Common myeloid progenitor, CD34-positive (primary cell): Measurements from ENCODE around the gene SAYSD1.

ENCODE experiments used
- CTCF ChIA-PET: fragments of 350-600 bp; sonication (Branson Sonifier 250); formaldehyde crosslinking; loops from one replicate; lab custom pipeline; 2021; ENCODE audit warnings: antibody characterized with exemption; lab: Charles Lee
- POLR2A ChIA-PET: fragments of 350-600 bp; sonication (Branson Sonifier 250); formaldehyde crosslinking; loops from one replicate; lab custom pipeline; 2021; ENCODE audit warnings: antibody characterized with exemption; lab: Charles Lee
- DNase-seq, 3 donors: peaks; one replicate each; pipeline versions ENCODE4 v3.0.0 to v3.0.0-alpha.2; 2013
- H3K27ac ChIP-seq, 2 experiments: 1 replicate in 1 of 2; 2 replicates in 1 of 2; pipeline ENCODE4 v1.7.0; 2013; ENCODE audit warnings: inconsistent platforms in 2 of 2, low read length in 2 of 2, mild to moderate bottlenecking in 2 of 2, low read depth in 1 of 2, moderate library complexity in 1 of 2; ENCODE audit not compliant: severe bottlenecking in 2 of 2, insufficient read depth in 1 of 2, poor library complexity in 1 of 2
- H3K27me3 ChIP-seq, 5 experiments: replicated peaks in 2 of 5; 1 replicate in 3 of 5; 2 replicates in 2 of 5; pipeline versions ENCODE4 v1.6.1 to v1.7.0; 2013; ENCODE audit warnings: low read length in 4 of 5, mild to moderate bottlenecking in 2 of 5, moderate library complexity in 2 of 5, inconsistent platforms in 1 of 5; ENCODE audit not compliant: insufficient read depth in 5 of 5, control insufficient read depth in 4 of 5
- H3K36me3 ChIP-seq, 4 experiments: 1 replicate in 2 of 4; 2 replicates in 2 of 4; pipeline versions ENCODE4 v1.6.1 to v1.7.0; 2013; ENCODE audit warnings: low read length in 3 of 4, control low read depth in 1 of 4, mild to moderate bottlenecking in 1 of 4; ENCODE audit not compliant: control insufficient read depth in 4 of 4, insufficient read depth in 4 of 4
- H3K4me1 ChIP-seq, 4 experiments: 1 replicate in 3 of 4; 2 replicates in 1 of 4; pipeline versions ENCODE4 v1.6.1 to v1.7.1; 2013; ENCODE audit warnings: low read length in 3 of 4, mild to moderate bottlenecking in 3 of 4, control low read depth in 1 of 4, inconsistent platforms in 1 of 4, moderate library complexity in 1 of 4; ENCODE audit not compliant: control insufficient read depth in 4 of 4, insufficient read depth in 4 of 4; ENCODE audit errors: control extremely low read depth in 1 of 4
- H3K4me3 ChIP-seq, 7 experiments: 1 replicate in 4 of 7; 2 replicates in 3 of 7; pipeline versions ENCODE4 v1.5.1 to v1.7.0; 2013; ENCODE audit warnings: mild to moderate bottlenecking in 7 of 7, low read length in 6 of 7, moderate library complexity in 6 of 7, inconsistent platforms in 2 of 7, low read depth in 2 of 7, control low read depth in 1 of 7; ENCODE audit not compliant: insufficient read depth in 4 of 7, control insufficient read depth in 1 of 7; ENCODE audit errors: extremely low read depth in 1 of 7
- H3K9me3 ChIP-seq, 5 experiments: 1 replicate in 4 of 5; 2 replicates in 1 of 5; pipeline versions ENCODE4 v1.6.1 to v1.7.1; 2013; ENCODE audit warnings: low read length in 4 of 5, mild to moderate bottlenecking in 2 of 5, inconsistent platforms in 1 of 5, low read depth in 1 of 5, moderate library complexity in 1 of 5; ENCODE audit not compliant: control insufficient read depth in 4 of 5, insufficient read depth in 2 of 5; ENCODE audit errors: control extremely low read depth in 1 of 5
- WGBS: methylation state at CpG from one replicate; pipeline ENCODE4 v1.1.5; 2013; ENCODE audit not compliant: insufficient coverage; 5-methylcytosine and 5-hydroxymethylcytosine counted together

Gene SAYSD1

DNA sequence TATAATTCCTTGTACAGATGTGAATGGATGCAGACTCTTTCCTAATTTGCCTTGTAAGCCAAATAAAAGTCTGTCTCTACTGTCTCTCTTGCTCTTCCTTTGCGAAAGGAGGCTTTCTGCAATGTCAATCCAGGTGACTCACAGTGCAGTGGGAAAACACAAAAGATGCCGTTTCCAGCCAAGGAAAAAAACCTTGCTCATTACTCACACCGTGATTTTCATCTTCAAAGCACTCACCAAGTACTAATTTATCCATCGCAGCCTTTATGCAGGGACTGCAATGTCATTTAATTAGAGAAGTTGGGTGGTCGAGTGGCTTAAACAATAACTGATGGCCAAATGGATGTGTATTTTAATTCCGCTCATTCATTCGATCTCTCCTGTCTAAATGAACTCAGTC is 23.8 kb downstream of the SAYSD1 start:
- 80% methylated on average over 1 of the region's 7 CpGs for WGBS
- Histone ChIP-seq H3K27ac (no peak overlapping the region), H3K27me3 (peaks cover 5 to 86% (median 42%) of the 10 kb centered on the region in 5 experiments), H3K4me1 (peaks cover 4 to 18% (median 11%) of the 10 kb centered on the region in 4 experiments), H3K9me3 (no peaks in the 10 kb centered on the region), H3K4me3 (no peak overlapping the region), H3K36me3 (no peaks in the 10 kb centered on the region)
- no peak for DNase-seq
- ChIA-PET CTCF (interaction anchor here (1.0 to 6.5 kb wide), 11 partner anchors 10 to 219 kb away, joined by 3 to 51 read pairs (median 4); no protein-coding TSS in a partner anchor), POLR2A (no interaction called here)

DNA sequence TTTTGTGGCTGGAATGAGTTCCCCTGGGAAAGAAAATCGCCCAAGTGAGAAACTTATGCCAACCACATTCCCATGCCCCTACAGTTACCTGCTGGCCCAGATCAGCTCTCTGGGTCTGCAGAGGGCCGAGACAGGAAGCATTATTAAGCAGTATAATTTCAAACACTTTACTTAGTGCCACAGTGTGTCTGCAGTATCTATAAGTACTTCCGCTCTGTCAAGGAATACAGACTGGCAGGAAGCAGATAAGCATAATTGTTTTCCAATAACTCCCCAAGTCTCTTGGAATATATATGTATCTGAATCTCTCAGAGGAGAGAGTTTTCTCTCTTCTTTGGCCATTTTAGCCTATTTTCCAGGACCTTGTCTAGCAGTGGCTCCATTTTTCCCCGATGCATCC is 24.9 kb downstream of the SAYSD1 start:
- Histone ChIP-seq H3K36me3 (no peaks in the 10 kb centered on the region), H3K9me3 (no peaks in the 10 kb centered on the region), H3K27me3 (peaks cover 3 to 88% (median 41%) of the 10 kb centered on the region in 5 experiments), H3K4me3 (no peak overlapping the region), H3K4me1 (peaks cover 4 to 18% (median 11%) of the 10 kb centered on the region in 4 experiments), H3K27ac (no peak overlapping the region)
- peak; percentile 51 to 89 (median 79) for DNase-seq
- WGBS = 7% methylated on average over 3 of the region's 4 CpGs
- CTCF ChIA-PET = interaction anchor here (0.5 to 6.5 kb wide), 6 partner anchors 11 to 576 kb away, joined by 3 to 42 read pairs (median 3); no protein-coding TSS in a partner anchor
- POLR2A ChIA-PET = no interaction called here

DNA sequence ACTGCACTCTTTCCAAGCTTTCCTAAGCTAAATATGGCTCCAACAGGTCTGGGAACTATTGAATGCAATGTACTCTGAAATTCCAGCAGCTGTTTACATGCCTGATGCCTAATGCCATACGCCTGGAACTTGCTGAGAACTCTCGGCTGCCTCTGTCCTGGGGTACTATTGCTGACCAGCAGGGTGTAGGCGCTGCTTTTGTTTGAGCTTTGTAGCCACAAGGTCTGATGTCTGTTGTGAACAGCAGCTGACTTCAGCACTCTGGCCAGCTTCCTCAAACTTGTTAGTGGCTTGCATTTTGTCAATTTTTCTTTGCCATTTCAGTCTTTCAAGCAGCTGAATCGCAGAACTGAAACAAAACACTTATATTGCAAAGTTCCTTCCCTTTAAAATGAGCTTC is 26.7 kb downstream of the SAYSD1 start:
- Histone ChIP-seq H3K4me1 (peaks cover 4 to 18% (median 11%) of the 10 kb centered on the region in 4 experiments), H3K9me3 (no peaks in the 10 kb centered on the region), H3K27me3 (peaks cover 0 to 92% (median 38%) of the 10 kb centered on the region in 5 experiments), H3K27ac (no peak overlapping the region), H3K36me3 (no peaks in the 10 kb centered on the region), H3K4me3 (no peak overlapping the region)
- CTCF ChIA-PET = interaction anchor here (0.8 to 6.5 kb wide), 16 partner anchors 10 to 222 kb away, joined by 3 to 42 read pairs (median 4); no protein-coding TSS in a partner anchor
- peak; percentile 72 to 91 (median 89) for DNase-seq
- 5% methylated on average over 4 of the region's 4 CpGs for WGBS
- POLR2A ChIA-PET = no interaction called here

DNA sequence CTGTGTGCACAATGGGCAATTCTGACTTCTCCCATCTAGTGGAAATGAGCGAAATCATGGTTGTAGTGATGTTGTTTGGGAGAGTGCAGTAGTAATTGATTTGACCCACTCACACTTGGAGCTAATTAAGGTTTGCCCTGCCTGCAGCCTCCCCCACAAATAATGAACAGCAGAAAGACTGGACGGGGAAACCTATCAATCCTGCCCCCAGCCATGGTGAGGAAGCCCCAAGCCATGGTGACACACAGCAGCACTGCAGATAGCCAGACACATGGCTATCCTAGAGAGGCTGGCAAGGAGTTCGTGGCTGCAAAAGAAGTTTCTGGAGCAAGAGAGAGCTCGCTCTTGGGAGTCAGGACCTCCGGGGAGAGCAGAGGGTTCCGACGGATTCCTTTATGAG is 27.8 kb downstream of the SAYSD1 start:
- POLR2A ChIA-PET = no interaction called here
- 93% methylated on average over 4 of the region's 7 CpGs for WGBS
- Histone ChIP-seq H3K27me3 (peaks cover 0 to 91% (median 28%) of the 10 kb centered on the region in 5 experiments), H3K36me3 (no peaks in the 10 kb centered on the region), H3K4me1 (peaks cover 4 to 18% (median 11%) of the 10 kb centered on the region in 4 experiments), H3K9me3 (no peaks in the 10 kb centered on the region), H3K27ac (no peak overlapping the region), H3K4me3 (no peak overlapping the region)
- no peak for DNase-seq
- CTCF ChIA-PET = interaction anchor here (1.9 to 6.5 kb wide), 4 partner anchors 14 to 90 kb away, joined by 6 to 42 read pairs (median 12); no protein-coding TSS in a partner anchor

DNA sequence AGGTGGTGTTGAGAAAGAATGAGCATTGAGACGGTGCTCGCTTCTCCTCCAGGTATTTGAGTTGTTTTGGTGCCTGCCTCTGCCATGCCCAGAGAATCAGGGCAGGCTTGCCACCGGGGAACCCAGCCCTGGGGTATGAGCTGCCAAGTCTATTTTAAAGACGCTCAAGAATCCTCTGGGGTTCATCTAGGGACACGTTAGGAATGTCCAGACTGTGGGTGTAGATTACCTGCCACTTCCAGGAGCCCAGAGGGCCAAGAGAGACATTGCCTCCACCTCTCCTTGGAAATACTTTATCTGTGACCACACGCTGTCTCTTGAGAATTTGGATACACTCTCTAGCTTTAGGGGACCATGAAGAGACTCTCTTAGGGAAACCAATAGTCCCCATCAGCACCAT is 28.3 kb downstream of the SAYSD1 start:
- WGBS = 95% methylated on average over 3 of the region's 6 CpGs
- ChIA-PET CTCF (interaction anchor here (2.7 to 2.8 kb wide), 2 partner anchors 79 to 90 kb away, joined by 12 to 13 read pairs; no protein-coding TSS in a partner anchor), POLR2A (no interaction called here)
- Histone ChIP-seq H3K4me3 (no peak overlapping the region), H3K36me3 (no peaks in the 10 kb centered on the region), H3K9me3 (no peaks in the 10 kb centered on the region), H3K27me3 (peaks cover 0 to 91% (median 26%) of the 10 kb centered on the region in 5 experiments), H3K4me1 (peaks cover 4 to 18% (median 11%) of the 10 kb centered on the region in 4 experiments), H3K27ac (no peak overlapping the region)
- DNase-seq = no peak

DNA sequence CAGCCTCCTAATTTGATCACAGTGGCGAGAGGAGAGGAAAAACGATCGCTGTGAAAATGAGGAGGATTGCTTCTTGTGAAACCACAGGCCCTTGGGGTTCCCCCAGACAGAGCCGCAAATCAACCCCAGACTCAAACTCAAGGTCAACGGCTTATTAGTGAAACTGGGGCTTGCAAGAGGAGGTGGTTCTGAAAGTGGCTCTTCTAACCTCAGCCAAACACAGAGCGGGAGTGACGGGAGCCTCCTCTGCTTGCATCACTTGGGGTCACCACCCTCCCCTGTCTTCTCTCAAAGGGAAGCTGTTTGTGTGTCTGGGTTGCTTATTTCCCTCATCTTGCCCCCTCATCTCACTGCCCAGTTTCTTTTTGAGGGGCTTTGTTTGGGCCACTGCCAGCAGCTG is 28.7 kb downstream of the SAYSD1 start:
- Histone ChIP-seq H3K4me1 (peaks cover 4 to 18% (median 11%) of the 10 kb centered on the region in 4 experiments), H3K4me3 (no peak overlapping the region), H3K27me3 (peaks cover 0 to 91% (median 27%) of the 10 kb centered on the region in 5 experiments), H3K9me3 (no peaks in the 10 kb centered on the region), H3K36me3 (no peaks in the 10 kb centered on the region), H3K27ac (no peak overlapping the region)
- WGBS = 90% methylated on average over 2 of the region's 7 CpGs
- POLR2A ChIA-PET = no interaction called here
- DNase-seq = peak in 1 of 3 donors; percentile 6
- CTCF ChIA-PET = interaction anchor here (2.8 kb wide), 1 partner anchor 90 kb away, joined by 12 read pairs; no protein-coding TSS in a partner anchor

DNA sequence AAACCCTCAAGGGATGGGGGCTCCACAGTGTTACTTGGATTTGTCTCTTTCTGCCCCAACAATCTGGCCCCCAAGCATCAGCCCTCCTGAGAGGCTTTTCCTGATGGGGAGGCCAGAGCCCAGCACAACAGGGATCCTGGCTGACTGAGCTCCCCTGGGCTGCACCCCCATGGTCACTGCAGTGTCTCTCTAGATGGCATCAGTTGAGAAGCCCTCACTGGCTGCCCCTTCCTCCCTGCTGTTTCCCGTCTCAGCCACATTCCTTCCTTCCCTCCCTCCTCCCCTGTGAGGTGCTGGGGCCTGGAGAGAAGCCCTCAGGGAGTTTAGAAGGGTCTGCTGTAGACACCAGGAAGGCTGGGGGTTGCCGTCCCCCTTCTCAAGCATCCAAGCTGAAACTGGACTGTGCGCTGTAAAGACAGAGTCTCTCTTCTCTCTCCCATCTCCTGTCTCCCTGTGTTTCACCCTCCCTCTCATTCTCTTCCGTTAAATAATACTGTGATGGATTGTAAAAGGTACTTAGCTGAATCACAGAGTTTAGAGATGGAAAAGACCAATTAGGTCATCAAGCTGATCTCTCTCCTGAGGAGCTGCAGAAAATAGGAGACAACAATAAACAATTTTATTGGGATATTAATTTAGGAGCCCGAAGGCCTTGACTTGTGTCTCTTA is 29.7 kb downstream of the SAYSD1 start:
- no peaks in the 10 kb centered on the region for H3K9me3 ChIP-seq
- DNase-seq = no peak
- H3K4me3 ChIP-seq = no peak overlapping the region
- peaks cover 4 to 11% (median 7%) of the 10 kb centered on the region in 4 experiments for H3K4me1 ChIP-seq
- peaks cover 0 to 88% (median 25%) of the 10 kb centered on the region in 5 experiments for H3K27me3 ChIP-seq
- CTCF ChIA-PET = interaction anchor here (1.1 to 1.4 kb wide), 2 partner anchors 84 to 218 kb away, joined by 3 read pairs; no protein-coding TSS in a partner anchor
- H3K27ac ChIP-seq = no peak overlapping the region
- POLR2A ChIA-PET = no interaction called here
- WGBS = 73% methylated on average over 3 of the region's 5 CpGs
- no peaks in the 10 kb centered on the region for H3K36me3 ChIP-seq
